GM19467 (cell line): ENCODE results near the gene WDR5B.
"Not testable (repeated sequence)": the region's sequence is repeated elsewhere in the genome, so short reads cannot be mapped to it uniquely, and the experiment has no call there.

Source experiments
- ATAC-seq: cut with Tn5 transposase; IDR thresholded peaks from one replicate; pipeline ENCODE4 v1.9.1; 2021; ENCODE audit warnings: mild to moderate bottlenecking, moderate library complexity; ENCODE audit not compliant: unreplicated experiment

Gene WDR5B

GRCh38 chr3:122415762-122416654 lies at the start of gene WDR5B:
WDR5B (minus strand) TSS chr3:122416062; CDS start chr3:122415528, 534 bp downstream.
- peak; percentile 84 for ATAC-seq

GRCh38 chr3:122464659-122465058 lies 48.8 kb upstream of the WDR5B start:
- ATAC-seq = no peak

- ATAC-seq = no peak
Observed at GRCh38 chr3:122462406-122462805, 46.5 kb upstream of the WDR5B start.

- no peak for ATAC-seq
Observed at GRCh38 chr3:122461806-122462205, 45.9 kb upstream of the WDR5B start.

- ATAC-seq = no peak
Observed at GRCh38 chr3:122458992-122459391, 43.1 kb upstream of the WDR5B start.

- no peak for ATAC-seq
Observed at GRCh38 chr3:122457706-122458105, 41.8 kb upstream of the WDR5B start.

GRCh38 chr3:122456074-122456473 lies 40.2 kb upstream of the WDR5B start:
- no peak for ATAC-seq

- no peak for ATAC-seq
Observed at GRCh38 chr3:122451371-122451770, 35.5 kb upstream of the WDR5B start.

GRCh38 chr3:122448218-122448617 lies 32.4 kb upstream of the WDR5B start:
- not testable (repeated sequence) for ATAC-seq

GRCh38 chr3:122444491-122444887 lies 28.6 kb upstream of the WDR5B start:
- not testable (repeated sequence) for ATAC-seq

GRCh38 chr3:122443762-122444490 lies 28.1 kb upstream of the WDR5B start:
- ATAC-seq = not testable (repeated sequence)

GRCh38 chr3:122443090-122443489 lies 27.2 kb upstream of the WDR5B start:
- ATAC-seq = no peak

- ATAC-seq = no peak
Observed at GRCh38 chr3:122435950-122436349, 20.1 kb upstream of the WDR5B start.

GRCh38 chr3:122430371-122430770 lies 14.5 kb upstream of the WDR5B start:
- ATAC-seq = no peak

GRCh38 chr3:122427857-122428471 lies 12.1 kb upstream of the WDR5B start:
- ATAC-seq = no peak

GRCh38 chr3:122421836-122422235 lies 6.0 kb upstream of the WDR5B start:
- no peak for ATAC-seq

- ATAC-seq = no peak
Observed at GRCh38 chr3:122421101-122421500, 5.2 kb upstream of the WDR5B start.

GRCh38 chr3:122416966-122417365 lies 1.1 kb upstream of the WDR5B start:
- ATAC-seq = no peak

GRCh38 chr3:122415104-122415744 lies 638 bp downstream of the WDR5B start:
- ATAC-seq = peak; percentile 39

GRCh38 chr3:122414391-122414790 lies 1.5 kb downstream of the WDR5B start:
- ATAC-seq = no peak

GRCh38 chr3:122410639-122411038 lies 5.2 kb downstream of the WDR5B start:
- ATAC-seq = no peak
